ENCODE results near the gene PTPRU.

- TF ChIP-seq CTCF (IDR thresholded peaks at IDR 0.05; ENCODE audit: low read depth, low read length, missing input control) (no peak), TAF1 (conservative IDR thresholded peaks at IDR 0.05) (no peak), SP1 (IDR thresholded peaks at IDR 0.05) (no peak), RAD21 (IDR thresholded peaks at IDR 0.05) (no peak), YY1 (IDR thresholded peaks at IDR 0.05) (no peak)
Measured at GRCh38 chr1:29282135-29282923, 46.0 kb downstream of the PTPRU start.
